Astrocyte (in vitro differentiated cells and primary cell): ENCODE measurements around the gene ECSIT.

ENCODE experiments used
- EZH2 ChIP-seq: IDR thresholded peaks from 2 replicates; pipeline ENCODE4 v1.6.1; 2012; ENCODE audit warnings: mild to moderate bottlenecking, low read length, inconsistent platforms; ENCODE audit not compliant: insufficient read depth
- TF ChIP-seq, protein P1 (sequence below): IDR thresholded peaks from 2 replicates; pipeline ENCODE4 v1.5.1; 2011; ENCODE audit warnings: low read depth, mild to moderate bottlenecking, inconsistent platforms, low read length, moderate library complexity; ENCODE audit not compliant: insufficient read depth

DNA sequence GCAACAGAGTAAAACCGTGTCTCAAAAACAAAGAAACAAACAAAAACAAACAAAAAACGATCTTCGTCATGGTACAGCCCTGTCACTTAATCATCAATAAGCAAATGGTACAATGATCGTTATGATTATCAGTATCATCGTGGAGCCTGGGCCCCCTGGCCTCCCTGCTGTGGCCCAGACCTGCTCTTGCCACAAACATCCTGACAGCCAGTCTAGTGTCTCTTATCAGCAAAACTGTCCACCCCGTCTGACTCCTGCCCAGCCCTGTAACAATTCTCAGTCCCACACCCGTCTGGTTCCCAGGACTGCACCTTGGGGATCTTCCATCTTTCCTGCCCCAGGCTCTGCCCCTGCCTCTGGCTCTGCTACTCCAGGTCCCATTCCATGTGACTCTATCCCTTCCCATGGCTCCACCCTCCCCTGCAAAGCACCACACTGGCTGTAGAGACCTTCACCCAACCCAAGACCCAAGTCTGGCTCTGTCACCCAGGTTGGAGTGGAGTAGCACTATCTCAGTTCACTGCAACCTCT lies 29.0 kb downstream of the ECSIT start:
- TF ChIP-seq, protein P1, sequence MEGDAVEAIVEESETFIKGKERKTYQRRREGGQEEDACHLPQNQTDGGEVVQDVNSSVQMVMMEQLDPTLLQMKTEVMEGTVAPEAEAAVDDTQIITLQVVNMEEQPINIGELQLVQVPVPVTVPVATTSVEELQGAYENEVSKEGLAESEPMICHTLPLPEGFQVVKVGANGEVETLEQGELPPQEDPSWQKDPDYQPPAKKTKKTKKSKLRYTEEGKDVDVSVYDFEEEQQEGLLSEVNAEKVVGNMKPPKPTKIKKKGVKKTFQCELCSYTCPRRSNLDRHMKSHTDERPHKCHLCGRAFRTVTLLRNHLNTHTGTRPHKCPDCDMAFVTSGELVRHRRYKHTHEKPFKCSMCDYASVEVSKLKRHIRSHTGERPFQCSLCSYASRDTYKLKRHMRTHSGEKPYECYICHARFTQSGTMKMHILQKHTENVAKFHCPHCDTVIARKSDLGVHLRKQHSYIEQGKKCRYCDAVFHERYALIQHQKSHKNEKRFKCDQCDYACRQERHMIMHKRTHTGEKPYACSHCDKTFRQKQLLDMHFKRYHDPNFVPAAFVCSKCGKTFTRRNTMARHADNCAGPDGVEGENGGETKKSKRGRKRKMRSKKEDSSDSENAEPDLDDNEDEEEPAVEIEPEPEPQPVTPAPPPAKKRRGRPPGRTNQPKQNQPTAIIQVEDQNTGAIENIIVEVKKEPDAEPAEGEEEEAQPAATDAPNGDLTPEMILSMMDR = no peak
- no peak for TF ChIP-seq EZH2
